ENCODE data around the gene TEX36. TPM values are rescaled to one million over a fixed set of nuclear protein-coding genes. Genes with fewer than 3 reads are reported as not detected.
"Not testable (repeated sequence)": the region's sequence is repeated elsewhere in the genome, so short reads cannot be mapped to it uniquely, and the experiment has no call there.

TEX36 gene
- total and polyA plus RNA-seq, 5 experiments from 2014 or later: not detected

- H3K9me3 Mint-ChIP-seq: peaks cover 0 to 39% (median 23%) of the 10 kb centered on the region in 9 donors
- POLR2A ChIA-PET: no interaction called here
- H3K27me3 Mint-ChIP-seq: peaks cover under 1 to 24% (median 5%) of the 10 kb centered on the region in 5 donors
- no peak overlapping the region for H3K27ac Mint-ChIP-seq
- H3K4me1 Mint-ChIP-seq: peaks cover 0 to 5% (median 0%) of the 10 kb centered on the region in 4 donors
- H3K4me3 Mint-ChIP-seq: no peak overlapping the region
- ATAC-seq (no peak), DNase-seq (no peak)
- peaks cover 0 to 27% (median 8%) of the 10 kb centered on the region in 3 donors for H3K36me3 Mint-ChIP-seq
Measured at GRCh38 chr10:125707541-125708468, 24.8 kb upstream of the TEX36 start.

GRCh38 chr10:125700355-125700911 lies 17.5 kb upstream of the TEX36 start:
- no peak for ATAC-seq
- POLR2A ChIA-PET: no interaction called here
- H3K4me1 Mint-ChIP-seq: no peaks in the 10 kb centered on the region
- H3K4me3 Mint-ChIP-seq: no peak overlapping the region
- no peak overlapping the region for H3K27ac Mint-ChIP-seq
- H3K27me3 Mint-ChIP-seq: peaks cover 0 to 11% (median 4%) of the 10 kb centered on the region in 5 donors
- H3K9me3 Mint-ChIP-seq: peaks cover 0 to 10% (median 4%) of the 10 kb centered on the region in 9 donors
- peaks cover 0 to 5% (median 4%) of the 10 kb centered on the region in 3 donors for H3K36me3 Mint-ChIP-seq
- no peak for DNase-seq

GRCh38 chr10:125699562-125700143 lies 16.7 kb upstream of the TEX36 start:
- DNase-seq (no peak), ATAC-seq (no peak)
- POLR2A ChIA-PET: no interaction called here
- H3K27ac Mint-ChIP-seq: no peak overlapping the region
- peaks cover 0 to 11% (median 4%) of the 10 kb centered on the region in 5 donors for H3K27me3 Mint-ChIP-seq
- H3K4me3 Mint-ChIP-seq: no peak overlapping the region
- no peaks in the 10 kb centered on the region for H3K4me1 Mint-ChIP-seq
- peaks cover 0 to 5% (median 4%) of the 10 kb centered on the region in 3 donors for H3K36me3 Mint-ChIP-seq
- H3K9me3 Mint-ChIP-seq: peaks cover 0 to 10% (median 4%) of the 10 kb centered on the region in 9 donors

- H3K36me3 Mint-ChIP-seq: peaks cover 0 to 5% (median 4%) of the 10 kb centered on the region in 3 donors
- DNase-seq: no peak
- no peak overlapping the region for H3K4me3 Mint-ChIP-seq
- no peak overlapping the region for H3K27ac Mint-ChIP-seq
- ATAC-seq: no peak
- POLR2A ChIA-PET: no interaction called here
- H3K4me1 Mint-ChIP-seq: no peaks in the 10 kb centered on the region
- peaks cover 0 to 10% (median 4%) of the 10 kb centered on the region in 9 donors for H3K9me3 Mint-ChIP-seq
- H3K27me3 Mint-ChIP-seq: peaks cover 0 to 11% (median 5%) of the 10 kb centered on the region in 5 donors
Measured at GRCh38 chr10:125698481-125698998, 15.6 kb upstream of the TEX36 start.

- H3K27ac Mint-ChIP-seq, ATAC-seq, H3K4me1 Mint-ChIP-seq, H3K27me3 Mint-ChIP-seq, DNase-seq, H3K36me3 Mint-ChIP-seq, H3K9me3 Mint-ChIP-seq, H3K4me3 Mint-ChIP-seq: not testable (repeated sequence)
- POLR2A ChIA-PET: interaction anchor here (0.7 kb wide), 1 partner anchor 15 kb away, joined by 3 read pairs; no protein-coding TSS in a partner anchor
Measured at GRCh38 chr10:125696884-125697283, 13.9 kb upstream of the TEX36 start.

GRCh38 chr10:125694883-125695282 lies 11.9 kb upstream of the TEX36 start:
- no peak overlapping the region for H3K4me3 Mint-ChIP-seq
- no peak for DNase-seq
- peaks cover 0 to 1% (median 0%) of the 10 kb centered on the region in 5 donors for H3K27me3 Mint-ChIP-seq
- H3K27ac Mint-ChIP-seq: no peak overlapping the region
- no peaks in the 10 kb centered on the region for H3K36me3 Mint-ChIP-seq
- H3K9me3 Mint-ChIP-seq: no peaks in the 10 kb centered on the region
- H3K4me1 Mint-ChIP-seq: peaks cover 2 to 7% (median 5%) of the 10 kb centered on the region in 4 donors
- POLR2A ChIA-PET: no interaction called here
- ATAC-seq: no peak

GRCh38 chr10:125693524-125693847 lies 10.5 kb upstream of the TEX36 start:
- Mint-ChIP-seq H3K27ac (no peak overlapping the region), H3K27me3 (peaks cover 1 to 8% (median 4%) of the 10 kb centered on the region in 5 donors), H3K4me1 (peaks cover 2 to 7% (median 5%) of the 10 kb centered on the region in 4 donors), H3K4me3 (no peak overlapping the region), H3K9me3 (no peaks in the 10 kb centered on the region), H3K36me3 (no peaks in the 10 kb centered on the region)
- POLR2A ChIA-PET: no interaction called here
- ATAC-seq (no peak), DNase-seq (no peak)

- Mint-ChIP-seq H3K36me3 (no peaks in the 10 kb centered on the region), H3K27ac (no peak overlapping the region), H3K4me1 (peaks cover 2 to 7% (median 5%) of the 10 kb centered on the region in 4 donors), H3K4me3 (no peak overlapping the region), H3K27me3 (peaks cover 1 to 8% (median 5%) of the 10 kb centered on the region in 5 donors), H3K9me3 (no peaks in the 10 kb centered on the region)
- no peak for ATAC-seq
- POLR2A ChIA-PET: no interaction called here
- DNase-seq: no peak
Measured at GRCh38 chr10:125692601-125693523, 9.9 kb upstream of the TEX36 start.

GRCh38 chr10:125692196-125692595 lies 9.2 kb upstream of the TEX36 start:
- H3K27me3 Mint-ChIP-seq: peaks cover 1 to 8% (median 7%) of the 10 kb centered on the region in 5 donors
- POLR2A ChIA-PET: no interaction called here
- no peaks in the 10 kb centered on the region for H3K36me3 Mint-ChIP-seq
- H3K4me3 Mint-ChIP-seq: no peak overlapping the region
- H3K27ac Mint-ChIP-seq: no peak overlapping the region
- peaks cover 2 to 7% (median 5%) of the 10 kb centered on the region in 4 donors for H3K4me1 Mint-ChIP-seq
- DNase-seq (no peak), ATAC-seq (no peak)
- H3K9me3 Mint-ChIP-seq: no peaks in the 10 kb centered on the region

GRCh38 chr10:125691160-125691981 lies 8.4 kb upstream of the TEX36 start:
- Mint-ChIP-seq H3K27me3 (peaks cover 1 to 10% (median 8%) of the 10 kb centered on the region in 5 donors), H3K9me3 (no peaks in the 10 kb centered on the region)
- POLR2A ChIA-PET: no interaction called here

GRCh38 chr10:125689955-125690569 lies 7.1 kb upstream of the TEX36 start:
- Mint-ChIP-seq H3K4me1 (peaks cover 2 to 7% (median 5%) of the 10 kb centered on the region in 4 donors), H3K27me3 (peaks cover 1 to 11% (median 8%) of the 10 kb centered on the region in 5 donors), H3K36me3 (no peaks in the 10 kb centered on the region), H3K9me3 (no peaks in the 10 kb centered on the region), H3K27ac (no peak overlapping the region), H3K4me3 (no peak overlapping the region)
- ATAC-seq (no peak), DNase-seq (no peak)
- POLR2A ChIA-PET: no interaction called here

More at GRCh38 chr10:125691160-125691981, 8.4 kb upstream of the TEX36 start:
- no peak for DNase-seq
- H3K36me3 Mint-ChIP-seq: no peaks in the 10 kb centered on the region
- H3K4me1 Mint-ChIP-seq: peaks cover 2 to 7% (median 5%) of the 10 kb centered on the region in 4 donors
- H3K27ac Mint-ChIP-seq: no peak overlapping the region
- H3K4me3 Mint-ChIP-seq: no peak overlapping the region
- ATAC-seq: no peak

All from naive thymus-derived CD8-positive, alpha-beta T cell (primary cell).